NOMO-1 (cell line): ENCODE results near the gene PKD1L1.
"Not testable (repeated sequence)": the region's sequence is repeated elsewhere in the genome, so short reads cannot be mapped to it uniquely, and the experiment has no call there.

ENCODE experiments used
- DNase-seq, 2 experiments: peaks; one replicate each; lab custom pipeline; 2025; ENCODE audit not compliant: unreplicated experiment in 2 of 2; lab: John Stamatoyannopoulos, UW

PKD1L1 gene, protein sequence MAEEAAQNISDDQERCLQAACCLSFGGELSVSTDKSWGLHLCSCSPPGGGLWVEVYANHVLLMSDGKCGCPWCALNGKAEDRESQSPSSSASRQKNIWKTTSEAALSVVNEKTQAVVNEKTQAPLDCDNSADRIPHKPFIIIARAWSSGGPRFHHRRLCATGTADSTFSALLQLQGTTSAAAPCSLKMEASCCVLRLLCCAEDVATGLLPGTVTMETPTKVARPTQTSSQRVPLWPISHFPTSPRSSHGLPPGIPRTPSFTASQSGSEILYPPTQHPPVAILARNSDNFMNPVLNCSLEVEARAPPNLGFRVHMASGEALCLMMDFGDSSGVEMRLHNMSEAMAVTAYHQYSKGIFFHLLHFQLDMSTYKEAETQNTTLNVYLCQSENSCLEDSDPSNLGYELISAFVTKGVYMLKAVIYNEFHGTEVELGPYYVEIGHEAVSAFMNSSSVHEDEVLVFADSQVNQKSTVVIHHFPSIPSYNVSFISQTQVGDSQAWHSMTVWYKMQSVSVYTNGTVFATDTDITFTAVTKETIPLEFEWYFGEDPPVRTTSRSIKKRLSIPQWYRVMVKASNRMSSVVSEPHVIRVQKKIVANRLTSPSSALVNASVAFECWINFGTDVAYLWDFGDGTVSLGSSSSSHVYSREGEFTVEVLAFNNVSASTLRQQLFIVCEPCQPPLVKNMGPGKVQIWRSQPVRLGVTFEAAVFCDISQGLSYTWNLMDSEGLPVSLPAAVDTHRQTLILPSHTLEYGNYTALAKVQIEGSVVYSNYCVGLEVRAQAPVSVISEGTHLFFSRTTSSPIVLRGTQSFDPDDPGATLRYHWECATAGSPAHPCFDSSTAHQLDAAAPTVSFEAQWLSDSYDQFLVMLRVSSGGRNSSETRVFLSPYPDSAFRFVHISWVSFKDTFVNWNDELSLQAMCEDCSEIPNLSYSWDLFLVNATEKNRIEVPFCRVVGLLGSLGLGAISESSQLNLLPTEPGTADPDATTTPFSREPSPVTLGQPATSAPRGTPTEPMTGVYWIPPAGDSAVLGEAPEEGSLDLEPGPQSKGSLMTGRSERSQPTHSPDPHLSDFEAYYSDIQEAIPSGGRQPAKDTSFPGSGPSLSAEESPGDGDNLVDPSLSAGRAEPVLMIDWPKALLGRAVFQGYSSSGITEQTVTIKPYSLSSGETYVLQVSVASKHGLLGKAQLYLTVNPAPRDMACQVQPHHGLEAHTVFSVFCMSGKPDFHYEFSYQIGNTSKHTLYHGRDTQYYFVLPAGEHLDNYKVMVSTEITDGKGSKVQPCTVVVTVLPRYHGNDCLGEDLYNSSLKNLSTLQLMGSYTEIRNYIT (N-terminal part only)

DNA sequence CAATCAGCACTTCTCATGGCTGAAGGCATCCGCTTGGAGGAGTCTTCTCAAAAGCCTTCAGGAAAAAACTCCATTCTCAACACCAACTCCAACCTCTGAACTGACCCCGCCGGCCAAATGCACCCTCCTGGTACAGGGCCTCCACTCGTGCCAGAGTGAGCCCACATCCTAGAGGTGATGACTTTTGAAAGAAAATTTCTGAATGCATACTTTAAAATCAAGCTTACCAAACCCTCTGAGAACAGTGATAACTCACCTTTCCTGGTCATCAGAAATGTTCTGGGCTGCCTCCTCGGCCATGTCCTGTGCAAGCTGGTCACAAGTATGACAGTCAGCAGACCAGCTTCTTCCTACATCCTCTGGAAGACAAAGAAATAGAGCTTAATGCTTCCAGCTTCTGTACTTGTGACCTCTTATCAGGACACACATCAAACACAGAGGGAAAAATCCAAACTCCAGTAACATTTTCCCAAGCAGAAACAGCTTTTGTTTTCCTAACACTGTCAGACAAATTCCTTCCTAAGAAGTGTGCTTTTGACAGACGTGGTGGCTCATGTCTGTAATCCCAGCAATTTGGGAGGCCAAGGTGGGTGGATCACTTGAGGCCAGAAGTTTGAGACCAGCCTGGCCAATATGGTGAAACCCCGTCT lies at the start of gene PKD1L1:
Gene PKD1L1 (minus strand): TSS at position 326 of the 650 bp plus-strand sequence. CDS start 26 bp downstream, at position 300.
- DNase-seq, result no peak

DNA sequence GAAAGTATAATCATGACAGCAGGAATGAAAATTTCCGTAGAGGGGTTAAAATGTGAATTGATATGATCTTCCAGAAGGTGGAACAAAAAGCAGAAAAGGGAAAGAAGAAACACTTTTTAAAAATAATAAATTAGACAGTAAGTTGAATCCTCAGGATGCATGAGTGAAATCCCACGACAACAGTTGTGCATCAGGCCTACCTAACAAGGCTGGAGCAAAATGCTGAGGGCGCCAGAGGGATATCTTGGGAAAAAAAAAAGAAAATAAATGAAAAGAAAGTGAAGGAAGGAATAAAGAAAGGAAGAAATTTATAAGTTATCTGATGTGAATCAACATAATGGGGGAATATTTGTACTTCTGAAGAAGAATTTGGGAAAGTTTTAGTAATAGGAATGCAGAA lies 44.2 kb upstream of the PKD1L1 start:
- no peak for DNase-seq

DNA sequence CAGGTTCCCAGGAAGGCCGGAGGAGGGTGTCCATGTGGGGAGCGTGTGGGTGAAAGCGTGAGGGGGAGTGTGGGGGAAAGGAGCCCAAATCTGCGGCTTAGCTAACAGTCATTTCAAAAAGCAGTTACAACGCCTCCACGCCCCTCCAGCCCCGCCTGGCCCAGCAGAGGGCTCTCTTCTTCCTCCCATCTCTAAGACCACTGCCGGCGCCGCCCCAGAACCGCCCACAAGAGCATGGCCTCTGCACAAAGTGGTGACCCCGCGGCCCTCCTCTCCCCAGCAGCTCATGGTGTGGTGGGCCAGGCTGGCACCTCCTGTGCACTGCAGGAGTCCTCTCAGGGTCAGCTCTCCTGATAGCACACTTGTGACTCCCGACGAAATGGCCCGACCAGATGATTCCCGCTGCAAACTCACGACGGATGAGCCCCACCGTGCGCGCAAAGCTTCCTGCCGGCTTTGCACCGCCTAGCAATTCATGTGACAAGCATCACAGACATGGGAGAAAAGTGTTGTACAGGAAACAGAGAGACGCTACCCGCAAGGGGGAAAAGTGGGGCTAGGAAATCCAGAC lies 43.6 kb upstream of the PKD1L1 start:
- peak; percentile 80 to 88 for DNase-seq

DNA sequence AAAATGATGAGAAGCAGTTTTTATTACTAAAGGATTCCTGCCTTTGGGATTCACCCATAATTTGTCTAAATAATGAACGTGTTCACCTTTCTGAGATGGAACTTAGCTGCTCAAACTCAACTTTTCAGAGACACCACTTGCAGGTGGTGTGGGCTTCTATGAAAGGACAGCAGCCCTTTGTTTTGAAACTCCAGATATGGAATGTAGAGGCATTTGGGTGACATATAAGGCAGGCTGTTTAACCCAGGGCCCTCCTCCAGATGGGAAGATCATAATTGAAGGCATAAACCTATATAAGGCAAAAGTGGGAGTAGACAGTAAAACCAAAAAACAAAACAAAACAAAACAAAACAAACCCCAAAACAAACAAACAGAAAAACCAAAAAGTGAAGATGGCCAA lies 43.0 kb upstream of the PKD1L1 start:
- DNase-seq, result no peak

DNA sequence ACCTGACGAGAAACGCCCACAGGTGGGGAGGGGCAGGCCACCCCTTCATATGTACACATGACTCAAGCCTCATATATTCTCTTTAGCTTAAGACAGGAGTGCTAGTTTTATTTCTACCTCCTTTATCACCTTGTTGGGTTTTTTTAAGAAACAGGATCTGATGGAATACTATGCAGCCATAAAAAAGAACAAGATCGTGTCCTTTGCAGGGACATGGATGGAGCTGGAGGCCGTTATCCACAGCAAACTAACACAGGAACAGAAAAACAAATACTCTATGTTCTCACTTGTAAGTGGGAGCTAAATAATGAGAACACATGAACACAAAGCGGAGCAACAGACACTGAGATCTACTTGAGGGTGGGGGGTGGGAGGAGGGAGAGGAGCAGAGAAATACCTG lies 42.3 kb upstream of the PKD1L1 start:
- DNase-seq, result no peak

DNA sequence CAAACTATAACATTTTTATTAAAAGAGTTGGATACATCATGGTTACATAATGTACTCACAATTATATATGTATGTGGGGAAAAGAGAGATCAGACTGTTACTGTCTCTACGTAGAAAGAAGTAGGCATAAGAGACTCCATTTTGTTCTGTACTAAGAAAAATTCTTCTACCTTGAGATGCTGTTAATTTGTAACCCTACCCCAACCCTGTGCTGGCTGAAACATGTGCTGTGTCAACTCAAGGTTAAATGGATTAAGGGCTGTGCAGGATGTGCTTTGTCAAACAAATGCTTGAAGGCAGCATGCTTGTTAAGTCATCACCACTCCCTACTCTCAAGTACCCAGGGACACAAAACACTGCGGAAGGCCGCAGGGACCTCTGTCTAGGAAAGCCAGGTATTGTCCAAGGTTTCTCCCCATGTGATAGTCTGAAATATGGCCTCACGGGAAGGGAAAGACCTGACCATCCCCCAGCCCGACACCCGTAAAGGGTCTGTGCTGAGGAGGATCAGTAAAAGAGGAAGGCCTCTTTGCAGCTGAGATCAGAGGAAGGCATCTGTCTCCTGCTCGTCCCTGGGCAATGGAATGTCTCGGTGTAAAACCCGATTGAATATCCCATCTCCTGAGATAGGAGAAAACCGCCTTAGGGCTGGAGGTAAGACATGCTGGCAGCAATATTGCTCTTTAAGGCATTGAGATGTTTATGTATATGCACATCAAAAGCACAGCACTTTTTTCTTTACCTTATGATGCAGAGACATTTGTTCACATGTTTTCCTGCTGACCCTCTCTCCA lies 41.5 kb upstream of the PKD1L1 start:
- not testable (repeated sequence) for DNase-seq

DNA sequence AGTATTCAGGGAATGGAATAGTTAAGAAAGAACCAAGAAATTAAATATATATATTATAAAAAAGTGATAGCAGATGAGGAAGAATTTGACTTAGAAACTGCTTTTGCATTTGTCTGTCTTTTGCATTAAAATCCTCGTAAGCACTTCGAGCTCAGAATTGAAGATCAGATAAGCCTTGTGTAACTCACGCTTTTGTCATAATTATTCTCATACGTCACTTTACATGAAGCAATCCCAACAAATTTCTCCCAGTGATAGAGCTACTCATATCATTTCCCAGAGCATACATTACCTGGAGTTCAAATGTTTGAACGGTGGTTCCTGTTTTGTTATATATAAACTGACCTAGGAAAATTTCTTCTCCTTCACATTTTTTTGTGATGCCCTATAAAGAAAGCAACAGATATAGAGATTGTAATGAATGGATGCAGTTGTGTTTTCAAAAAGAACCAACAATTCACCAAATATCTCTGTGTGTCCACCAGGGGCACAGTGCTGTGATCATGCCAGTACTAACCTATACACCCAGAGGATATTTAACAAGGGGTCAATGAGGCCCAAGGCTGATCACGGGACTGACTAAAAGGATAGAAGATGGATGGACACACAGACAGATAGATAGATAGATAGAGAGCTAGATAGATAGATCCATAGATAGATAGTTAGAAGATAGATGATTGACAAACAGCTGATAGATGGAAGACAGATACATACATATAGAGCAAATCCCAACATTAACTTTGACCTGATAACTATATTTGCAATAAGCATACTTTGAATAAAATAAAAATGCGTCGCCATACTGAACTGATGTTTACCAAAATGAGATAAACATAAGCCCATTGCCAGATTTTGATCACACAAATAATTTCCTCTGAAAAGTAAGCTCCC lies 40.5 kb upstream of the PKD1L1 start:
- no peak for DNase-seq

DNA sequence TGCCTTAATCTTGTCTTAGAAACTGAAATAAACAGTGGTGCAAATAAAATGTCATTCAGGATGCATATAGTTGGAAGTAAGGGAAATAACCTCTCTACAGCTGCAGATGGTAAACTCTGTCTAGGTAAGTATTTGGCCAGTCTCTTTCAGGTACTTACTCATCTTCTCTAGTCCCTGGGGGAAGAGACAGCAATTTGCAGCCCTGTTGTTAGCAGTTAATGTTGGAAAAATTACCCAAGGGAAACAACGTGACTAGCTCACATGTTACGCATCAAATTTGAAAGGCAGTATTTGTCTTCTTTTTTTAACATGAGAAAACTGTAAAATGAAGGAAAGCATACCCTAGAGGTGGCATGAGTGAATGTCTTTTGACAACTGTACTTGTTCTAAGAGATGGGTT lies 34.3 kb upstream of the PKD1L1 start:
- DNase-seq, result no peak

DNA sequence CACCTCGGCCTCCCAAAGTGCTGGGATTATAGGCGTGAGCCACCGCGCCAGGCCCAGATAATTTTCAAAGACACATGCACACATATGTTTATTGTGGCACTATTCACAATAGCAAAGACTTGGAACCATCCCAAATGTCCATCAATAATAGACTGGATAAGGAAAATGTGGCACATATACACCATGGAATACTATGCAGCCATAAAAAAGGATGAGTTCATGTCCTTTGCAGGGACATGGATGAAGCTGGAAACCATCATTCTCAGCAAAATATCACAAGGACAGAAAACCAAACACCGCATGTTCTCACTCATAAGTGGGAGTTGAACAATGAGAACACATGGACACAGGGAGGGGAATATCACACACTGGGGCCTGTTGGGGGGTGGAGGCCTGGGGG lies 32.4 kb upstream of the PKD1L1 start:
- not testable (repeated sequence) for DNase-seq

DNA sequence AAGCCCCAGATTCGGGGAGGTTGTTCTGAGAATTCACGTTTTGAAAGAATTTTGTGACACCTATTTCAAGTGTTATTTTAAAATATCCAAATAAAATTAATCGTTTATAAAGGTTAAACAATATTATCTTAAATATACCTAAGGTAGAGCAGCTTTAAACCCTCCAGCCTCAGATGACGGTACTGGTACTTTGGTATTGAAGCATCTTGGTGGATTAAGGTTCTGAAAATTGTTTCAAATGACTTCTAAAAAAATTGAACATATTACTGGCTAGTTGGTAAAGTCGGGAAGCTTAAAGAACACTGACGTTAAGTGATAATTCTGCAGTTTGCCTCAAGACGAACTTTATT lies 31.5 kb upstream of the PKD1L1 start:
- DNase-seq, result no peak

DNA sequence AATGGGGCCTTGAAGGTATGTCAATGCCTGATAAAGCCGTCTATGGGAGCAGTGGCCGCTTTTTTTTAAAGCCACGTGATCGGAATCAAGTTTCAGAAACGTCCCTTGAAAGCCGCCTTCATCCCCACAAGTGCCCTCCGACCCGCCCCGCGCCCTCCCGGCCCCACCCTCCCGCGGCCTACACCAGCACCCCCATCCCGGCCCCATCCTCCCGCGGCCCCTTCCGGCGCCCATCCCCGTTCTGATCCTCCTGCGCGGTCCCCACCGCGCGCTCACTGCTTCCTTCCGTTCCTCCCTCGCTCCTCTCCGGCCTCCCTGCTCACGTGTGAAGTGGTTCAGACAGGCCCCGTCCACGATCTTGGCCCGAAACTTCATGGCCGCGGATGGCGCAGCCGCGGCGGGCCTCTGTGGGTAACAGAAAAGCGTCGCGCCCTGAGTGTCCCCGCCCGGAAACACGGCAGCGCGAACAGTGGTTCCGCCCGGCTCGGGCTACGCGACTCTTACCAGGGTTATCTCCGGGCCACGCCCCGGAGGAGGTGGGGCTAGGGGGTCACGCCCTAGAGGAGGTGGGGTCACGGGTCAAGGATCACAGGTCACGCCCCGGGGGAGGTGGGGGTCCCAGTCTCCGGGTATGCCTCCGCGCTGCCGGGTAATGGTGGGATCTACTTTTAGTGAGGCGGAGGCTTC lies 31.0 kb upstream of the PKD1L1 start, which contains the start of gene HUS1:
Gene HUS1 (minus strand): TSS at position 471 of the 687 bp plus-strand sequence. CDS start 96 bp downstream, at position 375.
- DNase-seq, result peak; percentile 90 to 91

DNA sequence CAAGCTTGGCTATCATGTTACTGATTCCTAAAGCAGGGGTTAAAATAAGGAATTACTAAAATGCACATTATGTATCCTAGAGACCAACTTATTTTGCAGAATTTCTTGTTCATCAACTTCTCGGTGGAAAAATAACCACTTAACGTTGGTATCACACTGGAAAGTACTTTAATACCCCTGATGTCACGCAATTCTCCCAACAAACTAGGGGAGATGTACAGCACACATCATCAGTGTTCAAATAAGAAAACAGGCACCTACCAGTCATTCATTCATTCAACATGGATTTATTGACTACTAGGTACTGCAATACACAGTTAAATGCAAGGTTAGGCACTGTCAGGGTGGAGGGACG lies 30.5 kb upstream of the PKD1L1 start:
- no peak for DNase-seq

DNA sequence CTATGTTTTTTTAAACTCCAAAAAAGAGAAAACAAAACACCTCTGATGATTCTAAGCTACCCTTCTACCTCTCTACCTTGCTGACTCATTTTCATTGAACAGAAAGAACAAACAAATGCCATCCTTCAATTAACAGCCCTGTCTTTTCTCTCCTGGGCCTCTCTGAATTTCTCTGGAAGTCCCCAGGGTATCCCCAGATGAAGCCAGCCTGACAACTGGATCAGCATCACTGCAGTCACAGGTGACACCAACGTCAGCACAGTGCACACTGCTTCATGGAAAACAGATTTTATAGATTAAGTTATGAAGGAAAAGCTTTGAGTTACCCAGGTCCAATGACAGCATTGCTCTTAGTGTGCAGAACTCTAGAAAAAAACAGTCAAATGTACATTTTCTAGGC lies 25.5 kb upstream of the PKD1L1 start:
- DNase-seq, result no peak

DNA sequence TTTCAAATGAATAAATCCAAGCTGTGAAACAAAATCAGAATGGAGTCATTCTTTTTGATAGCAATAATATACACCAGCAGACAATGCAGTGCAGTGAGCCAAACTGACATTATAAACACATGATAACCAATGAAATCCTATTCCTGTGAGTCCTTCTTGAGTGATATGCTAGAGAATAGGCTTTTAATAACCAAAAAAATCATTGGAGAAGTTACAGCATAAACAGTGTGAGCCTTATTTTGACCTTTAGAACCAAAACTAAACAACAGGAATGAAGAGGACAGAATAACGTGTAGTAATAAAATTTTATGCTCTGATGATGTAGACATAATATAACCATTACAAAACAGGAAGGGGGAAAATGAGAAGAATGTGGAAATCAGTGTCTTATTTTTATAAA lies 22.5 kb upstream of the PKD1L1 start:
- peak in 1 of 2 experiments; percentile 12 for DNase-seq

DNA sequence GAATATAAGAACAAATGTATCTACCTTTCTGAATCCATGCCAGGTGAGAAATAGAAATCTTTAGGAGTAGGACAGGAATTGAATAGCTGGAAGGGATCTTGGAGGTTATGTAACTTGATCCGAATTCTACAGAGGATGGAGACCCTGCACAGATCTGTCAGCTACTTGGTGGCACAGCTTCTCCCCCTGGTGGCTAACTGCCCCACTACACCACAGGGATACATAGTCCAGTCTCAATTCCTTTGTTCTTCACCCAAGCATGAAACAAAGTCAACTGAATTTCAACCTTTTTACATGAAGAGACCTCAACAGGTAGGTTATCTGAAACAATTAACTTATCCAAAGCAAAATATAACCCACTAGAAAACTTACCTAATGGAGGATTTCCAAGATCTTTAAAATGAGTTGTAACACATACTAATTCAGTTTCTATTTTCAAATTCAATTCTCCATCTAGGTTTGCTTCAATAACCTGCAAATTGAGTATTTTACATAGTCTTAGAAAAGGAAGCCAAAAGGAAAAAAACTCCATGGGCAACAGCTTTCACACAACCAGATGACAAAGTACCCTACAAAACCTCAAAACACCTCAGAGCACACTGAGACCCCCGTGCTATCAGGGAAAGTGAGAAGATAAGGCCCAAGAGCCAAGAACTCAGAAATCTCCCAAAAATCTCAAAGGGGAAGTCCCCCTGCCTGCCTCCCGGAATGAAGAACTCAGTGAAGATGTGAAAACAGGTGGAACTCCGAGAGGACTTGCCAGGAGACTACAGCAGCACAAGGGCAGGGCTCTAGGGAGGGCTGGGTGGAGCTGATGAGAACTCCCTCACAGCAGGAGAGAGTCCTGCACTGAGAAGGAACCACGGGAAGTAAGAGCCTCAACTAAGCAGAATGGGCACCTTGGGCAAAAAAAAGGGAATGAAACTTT lies 20.8 kb upstream of the PKD1L1 start:
- no peak for DNase-seq

DNA sequence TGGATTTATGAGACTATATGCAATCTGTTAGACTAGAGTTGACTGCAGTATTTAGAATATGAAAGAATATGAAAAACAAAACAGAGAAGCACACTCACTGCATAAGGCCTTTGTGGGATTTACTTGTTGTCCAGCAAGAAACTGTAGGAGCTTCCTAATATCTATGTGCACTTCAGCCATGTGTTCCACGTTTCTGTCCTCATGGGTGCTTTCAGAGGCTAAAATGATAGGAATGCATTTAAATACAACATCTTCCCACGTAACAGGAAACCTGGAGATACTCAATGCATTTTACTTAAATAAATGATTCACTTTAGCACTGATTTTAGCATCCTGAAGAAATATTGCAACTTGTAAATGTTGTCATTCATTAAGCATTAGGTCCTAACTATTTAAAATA lies 19.4 kb upstream of the PKD1L1 start:
- DNase-seq, result no peak

DNA sequence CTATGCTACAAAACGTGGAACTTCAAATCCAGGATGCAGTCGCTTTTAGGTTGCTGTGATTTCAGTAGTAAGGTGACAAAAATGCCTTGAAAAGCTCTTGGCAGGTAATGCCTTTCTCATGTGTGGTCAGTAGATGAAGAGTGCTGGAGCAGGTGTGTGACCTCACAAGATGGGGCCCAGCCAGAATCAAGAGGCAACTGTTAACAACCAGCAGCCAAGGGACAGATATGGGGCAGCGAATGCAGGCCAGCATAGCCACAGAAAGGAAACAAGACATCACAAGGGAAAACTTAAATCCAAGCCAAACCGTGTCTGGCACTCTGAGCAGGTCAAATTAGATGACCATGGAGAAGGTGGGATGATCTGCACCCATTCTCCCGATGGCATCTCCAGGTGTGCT lies 18.9 kb upstream of the PKD1L1 start:
- DNase-seq, result no peak
